HG03571 (cell line): Measurements from ENCODE around the gene FOSL2.

Source experiments
- ATAC-seq: cut with Tn5 transposase; IDR thresholded peaks from one replicate; pipeline ENCODE4 v1.9.1; 2021; ENCODE audit not compliant: unreplicated experiment

Gene FOSL2

DNA sequence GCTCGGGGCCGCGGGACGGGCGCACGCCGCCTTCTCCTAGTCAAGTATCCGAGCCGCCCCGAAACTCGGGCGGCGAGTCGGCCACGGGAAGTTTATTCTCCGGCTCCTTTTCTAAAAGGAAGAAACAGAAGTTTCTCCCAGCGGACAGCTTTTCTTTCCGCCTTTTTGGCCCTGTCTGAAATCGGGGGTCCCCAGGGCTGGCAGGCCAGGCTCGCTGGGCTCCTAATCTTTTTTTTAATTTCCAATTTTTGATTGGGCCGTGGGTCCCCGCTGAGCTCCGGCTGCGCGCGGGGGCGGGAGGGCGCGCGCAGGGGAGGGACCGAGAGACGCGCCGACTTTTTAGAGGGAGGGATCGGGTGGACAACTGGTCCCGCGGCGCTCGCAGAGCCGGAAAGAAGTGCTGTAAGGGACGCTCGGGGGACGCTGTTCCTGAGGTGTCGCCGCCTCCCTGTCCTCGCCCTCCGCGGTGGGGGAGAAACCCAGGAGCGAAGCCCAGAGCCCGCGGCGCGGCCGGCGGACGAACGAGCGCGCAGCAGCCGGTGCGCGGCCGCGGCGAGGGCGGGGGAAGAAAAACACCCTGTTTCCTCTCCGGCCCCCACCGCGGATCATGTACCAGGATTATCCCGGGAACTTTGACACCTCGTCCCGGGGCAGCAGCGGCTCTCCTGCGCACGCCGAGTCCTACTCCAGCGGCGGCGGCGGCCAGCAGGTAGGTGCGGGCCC lies 617 bp downstream of the FOSL2 start:
- ATAC-seq = no peak

DNA sequence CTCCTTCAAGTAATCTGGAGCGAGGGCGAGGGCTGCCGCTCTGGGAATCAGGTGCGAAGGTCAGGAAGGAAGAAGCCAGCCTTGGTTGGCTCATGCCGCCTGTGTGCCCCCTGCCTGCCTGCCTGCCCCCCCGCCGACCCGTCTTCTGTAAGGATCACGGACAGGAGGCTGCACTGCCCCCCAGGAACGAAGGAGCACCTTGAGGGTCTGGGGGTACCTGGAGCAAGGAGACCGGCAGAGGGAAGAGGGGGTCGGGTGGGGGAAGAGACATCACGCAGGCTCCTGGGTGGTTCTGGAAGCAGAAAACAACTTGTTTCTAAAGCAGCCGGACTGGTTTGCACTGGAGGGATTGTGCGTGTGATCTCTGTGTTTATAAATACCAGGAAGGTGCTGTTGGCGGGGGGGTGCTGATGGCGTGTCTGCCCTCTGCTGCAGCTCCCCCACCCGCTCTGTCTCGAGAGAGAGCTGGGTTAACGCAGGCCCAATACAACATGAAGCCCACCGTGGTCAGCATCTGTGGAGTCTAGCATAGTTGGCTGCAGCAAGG lies 1.7 kb downstream of the FOSL2 start:
- no peak for ATAC-seq

DNA sequence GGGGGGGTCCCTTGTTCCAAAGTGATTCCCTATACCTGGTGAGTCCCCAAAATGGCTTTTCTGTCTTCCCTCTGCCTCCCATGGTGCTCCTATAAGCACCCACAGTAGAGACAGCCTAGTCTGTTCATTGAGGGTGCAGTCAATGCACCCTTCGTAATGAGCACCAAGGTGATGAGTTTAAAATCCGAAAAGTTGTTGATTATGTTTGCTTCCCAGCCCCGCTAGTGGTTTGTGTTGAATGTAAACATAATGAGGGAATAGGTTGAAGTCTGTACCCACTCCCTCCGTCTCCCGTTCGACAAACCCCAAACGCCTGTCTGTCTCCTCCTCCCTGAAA lies 2.3 kb downstream of the FOSL2 start:
- ATAC-seq = no peak

DNA sequence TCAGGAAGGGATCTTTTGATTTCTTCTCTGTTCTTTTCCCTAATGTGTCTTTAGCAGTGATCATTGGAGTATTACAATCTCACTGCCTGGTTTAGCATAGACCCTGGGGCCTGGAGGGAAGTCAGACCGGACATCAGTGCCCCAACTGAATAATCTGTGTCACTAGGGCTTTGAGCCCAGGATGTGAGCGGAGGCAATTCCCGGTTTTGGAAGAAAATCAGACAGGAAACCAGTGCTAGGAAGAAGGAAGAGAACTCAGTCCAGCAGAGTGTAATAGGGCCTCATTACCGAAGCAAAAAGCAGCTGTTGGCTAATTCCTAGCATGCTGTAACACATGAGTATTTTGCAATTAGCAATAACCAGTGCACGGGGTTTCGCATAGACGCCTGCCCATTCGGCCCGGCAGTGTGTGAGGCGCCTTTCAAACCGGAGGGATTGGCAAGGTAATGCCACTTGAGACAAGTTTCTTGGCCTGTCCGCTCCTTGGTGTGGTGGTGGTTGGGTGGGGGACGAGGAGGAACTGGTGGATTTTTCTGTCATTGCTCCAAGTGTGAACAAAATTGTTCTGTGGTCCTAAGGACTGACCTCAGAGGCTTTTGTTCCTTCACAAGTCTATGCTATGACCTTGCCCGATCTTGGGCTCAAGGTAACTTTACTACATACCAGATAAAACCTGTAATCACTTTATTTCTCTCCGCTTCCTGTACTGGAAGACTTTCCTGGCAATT lies 2.8 kb downstream of the FOSL2 start:
- no peak for ATAC-seq

DNA sequence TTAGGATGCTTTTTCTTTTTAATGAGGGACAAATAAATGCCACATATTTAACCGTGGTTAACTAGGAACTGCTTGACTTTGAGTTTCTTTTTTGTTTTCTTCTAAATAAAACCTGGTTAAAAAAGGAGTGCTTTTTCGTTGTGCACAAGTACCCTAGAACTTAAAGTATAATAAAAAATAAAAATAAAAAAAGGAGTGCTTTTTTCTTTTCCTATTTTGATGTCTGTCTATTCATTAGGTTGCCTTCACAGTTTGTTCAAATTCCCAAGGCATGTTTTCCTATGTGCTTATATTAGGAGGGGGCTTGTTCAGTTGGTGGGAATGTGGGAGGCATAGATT lies 4.4 kb downstream of the FOSL2 start:
- ATAC-seq = no peak

DNA sequence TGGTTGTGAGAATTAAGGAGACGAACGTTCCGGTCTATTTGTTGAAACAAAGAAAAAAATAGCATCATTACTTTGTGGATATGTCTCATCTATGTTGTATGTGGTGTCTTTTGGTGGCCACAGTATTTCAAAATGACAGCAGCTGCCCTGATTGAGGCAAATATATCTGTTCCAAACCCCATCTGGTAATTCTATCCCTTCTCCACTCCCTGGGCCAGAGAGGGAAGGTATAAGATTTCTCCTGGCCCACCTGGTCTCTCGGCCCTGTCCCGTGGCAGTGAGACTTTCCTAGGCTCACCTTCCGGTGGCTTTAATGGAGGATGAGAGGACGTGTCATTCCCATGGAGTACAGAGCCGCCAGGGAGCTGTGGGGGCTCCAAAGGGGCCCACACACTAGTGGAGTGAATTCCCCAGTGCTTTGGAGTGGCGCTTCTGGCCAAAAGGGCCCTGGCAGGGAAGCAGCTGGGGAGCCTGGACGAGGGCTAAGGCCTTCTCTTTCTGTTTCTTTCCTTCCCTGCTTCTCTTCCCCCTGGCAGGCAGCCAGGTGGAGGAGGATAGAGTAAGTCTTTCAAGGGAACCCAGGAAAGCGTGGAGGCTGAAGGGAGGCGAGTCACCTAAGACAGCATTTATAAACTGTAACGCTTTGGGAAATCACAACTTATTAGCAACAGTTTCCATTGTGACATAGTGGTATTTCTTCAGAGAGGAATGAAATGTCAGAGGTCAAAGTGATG lies 5.6 kb downstream of the FOSL2 start:
- no peak for ATAC-seq

DNA sequence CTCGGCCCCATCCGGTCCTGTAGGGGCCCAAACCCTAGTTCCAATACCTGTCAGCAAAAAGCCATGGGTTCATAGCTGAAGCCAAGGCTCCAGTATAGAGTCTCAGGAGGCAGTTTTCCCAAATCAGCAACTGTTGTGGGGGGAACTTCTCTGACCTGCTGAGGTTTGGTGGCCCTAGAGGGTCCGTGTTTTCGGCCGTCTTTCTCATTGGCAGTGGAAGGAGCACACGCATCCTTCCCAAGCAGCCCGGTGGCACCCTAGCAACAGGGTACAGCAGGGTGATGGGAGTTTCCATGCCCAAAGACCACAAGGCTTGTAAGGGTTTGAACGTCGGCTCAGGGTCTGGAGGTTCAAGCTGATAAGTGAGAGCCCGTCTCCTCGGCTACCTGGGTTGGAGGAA lies 6.6 kb downstream of the FOSL2 start:
- no peak for ATAC-seq

DNA sequence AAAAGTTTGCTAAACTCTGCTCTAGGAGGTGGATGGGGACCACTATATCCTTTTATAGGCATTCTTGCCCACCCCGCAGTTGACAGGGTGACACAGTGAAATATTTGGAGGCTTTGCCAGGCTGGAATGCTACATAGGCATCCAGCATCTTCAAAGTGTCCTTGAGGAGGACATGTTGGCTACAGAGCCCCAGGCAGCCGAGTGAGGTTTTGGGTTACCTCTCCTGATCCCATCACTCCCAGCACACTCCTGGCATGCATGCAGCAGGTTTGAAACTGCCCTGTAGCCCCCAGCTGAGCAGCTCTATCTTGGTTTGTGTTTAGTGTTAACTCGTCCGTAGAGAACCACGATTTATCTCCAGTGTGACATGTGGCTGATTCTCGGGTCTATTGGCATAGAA lies 7.3 kb downstream of the FOSL2 start:
- no peak for ATAC-seq

DNA sequence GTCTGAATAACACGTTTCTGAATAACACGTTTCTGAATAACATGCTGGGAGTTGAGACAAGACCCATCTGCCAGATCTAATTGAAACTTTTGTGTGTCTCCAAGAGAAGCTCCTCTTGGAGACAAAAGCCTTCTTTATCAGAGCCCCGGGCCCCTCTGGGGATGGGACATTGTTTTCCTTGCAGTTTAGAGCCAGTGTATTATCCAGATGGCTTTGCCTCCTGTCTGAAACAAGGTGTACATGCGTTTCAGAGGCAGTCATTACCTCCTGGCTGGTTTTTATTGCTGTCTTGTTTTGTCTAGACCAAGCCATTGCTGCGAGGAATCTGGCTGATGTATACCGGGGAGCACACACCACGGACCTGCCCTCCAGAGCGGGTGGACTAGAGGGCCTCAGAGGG lies 7.8 kb downstream of the FOSL2 start:
- ATAC-seq = no peak

DNA sequence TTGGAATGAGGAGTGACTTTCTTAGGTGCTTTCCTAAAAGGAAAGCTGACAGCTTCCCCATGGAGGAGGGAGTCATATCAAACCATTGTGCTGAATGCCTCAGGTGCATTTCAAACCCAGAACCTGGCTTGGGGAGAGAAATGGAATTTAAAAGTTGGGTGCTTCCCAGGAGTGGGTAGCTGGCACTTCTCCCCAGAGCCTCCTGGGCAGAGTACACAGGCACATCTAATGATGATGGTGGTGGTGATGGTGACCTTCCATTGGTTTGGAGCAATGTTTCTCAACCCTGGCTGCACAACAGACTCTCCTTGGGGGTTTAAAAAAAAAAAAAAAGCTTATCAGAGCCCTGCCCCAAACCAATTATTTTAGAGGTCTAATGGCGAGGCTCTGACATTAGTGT lies 8.3 kb downstream of the FOSL2 start:
- no peak for ATAC-seq

DNA sequence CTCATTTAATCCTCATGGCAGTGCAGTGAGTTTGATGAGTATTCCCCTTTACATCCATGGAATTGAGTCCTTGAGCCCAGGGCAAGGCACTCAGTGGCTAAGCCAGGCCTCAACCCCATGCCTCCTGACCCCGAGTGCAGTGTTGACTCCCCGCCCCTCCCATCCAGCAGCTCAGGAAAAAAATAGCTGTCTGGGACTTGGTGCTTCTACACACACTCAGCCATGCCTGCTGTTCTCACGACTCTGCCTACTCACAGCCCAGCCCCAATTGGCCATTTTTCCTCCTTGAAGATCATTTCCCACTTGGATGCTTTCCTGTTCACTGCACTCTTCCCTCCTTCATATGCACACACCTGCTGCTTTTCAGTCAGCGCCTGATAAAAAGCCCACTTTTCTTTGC lies 8.8 kb downstream of the FOSL2 start:
- no peak for ATAC-seq

DNA sequence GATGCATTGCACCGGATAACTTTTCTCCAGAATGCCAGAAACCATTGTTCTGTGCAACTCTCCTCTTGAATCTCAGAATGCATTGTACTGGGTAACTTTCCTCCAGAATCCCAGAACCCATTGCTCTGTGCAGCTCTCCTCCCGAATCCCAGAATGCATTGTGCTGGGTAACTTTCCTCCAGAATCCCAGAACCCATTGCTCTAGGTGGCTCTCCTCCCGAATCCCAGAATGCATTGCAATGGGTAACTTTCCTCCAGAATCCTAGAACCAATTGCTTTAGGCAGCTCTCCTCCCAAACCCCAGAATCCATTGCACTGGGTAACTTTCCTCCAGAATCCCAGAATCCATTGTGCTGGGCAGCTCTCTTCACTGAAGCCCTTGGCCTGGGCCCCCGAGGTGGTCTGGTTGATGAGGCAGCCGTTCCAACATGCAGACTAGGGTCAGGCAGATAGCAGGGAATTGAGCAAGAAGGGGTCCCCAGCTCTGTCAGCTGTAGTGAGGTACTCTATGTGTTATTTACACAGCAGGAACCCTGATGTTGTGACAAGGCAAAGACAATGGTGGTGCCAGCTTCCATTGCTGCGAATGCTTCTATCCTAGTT lies 9.4 kb downstream of the FOSL2 start:
- ATAC-seq = no peak

DNA sequence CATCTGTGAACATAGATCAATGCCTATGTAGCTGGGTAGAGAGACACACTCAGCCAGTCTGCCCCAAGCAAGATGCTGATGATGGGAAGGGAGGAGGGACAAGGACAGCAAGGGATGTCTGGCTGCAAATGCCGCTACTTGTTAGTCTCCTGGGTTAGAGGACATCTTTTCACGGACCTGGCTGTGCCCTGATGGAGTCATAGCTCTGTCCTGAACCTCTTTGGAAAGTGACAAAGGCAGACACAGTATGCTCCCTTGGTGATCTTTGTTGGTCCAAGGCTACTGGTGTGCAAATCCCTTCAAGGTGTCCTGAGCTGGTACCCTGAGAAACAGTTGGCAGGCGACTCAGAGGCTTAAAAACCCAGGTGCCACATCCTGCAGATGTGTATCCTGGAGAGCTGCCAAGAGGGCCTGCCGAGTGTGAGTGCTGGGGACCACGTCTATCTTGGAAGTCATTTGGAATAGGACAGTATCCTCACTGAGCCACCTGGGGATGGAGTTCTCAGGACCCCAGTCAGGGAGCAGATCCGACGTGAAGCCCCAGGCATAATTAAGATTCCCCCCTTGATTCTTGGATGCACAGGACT lies 10.8 kb downstream of the FOSL2 start:
- ATAC-seq = no peak

DNA sequence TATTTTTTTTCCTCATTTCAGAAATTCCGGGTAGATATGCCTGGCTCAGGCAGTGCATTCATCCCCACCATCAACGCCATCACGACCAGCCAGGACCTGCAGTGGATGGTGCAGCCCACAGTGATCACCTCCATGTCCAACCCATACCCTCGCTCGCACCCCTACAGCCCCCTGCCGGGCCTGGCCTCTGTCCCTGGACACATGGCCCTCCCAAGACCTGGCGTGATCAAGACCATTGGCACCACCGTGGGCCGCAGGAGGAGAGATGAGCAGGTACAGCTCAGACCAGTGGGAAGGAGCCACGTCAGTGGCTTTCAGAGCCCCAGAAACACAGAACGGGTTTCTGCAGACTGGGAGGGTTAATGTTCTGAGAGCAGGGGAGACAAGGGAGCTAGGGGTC lies 11.4 kb downstream of the FOSL2 start:
- no peak for ATAC-seq

DNA sequence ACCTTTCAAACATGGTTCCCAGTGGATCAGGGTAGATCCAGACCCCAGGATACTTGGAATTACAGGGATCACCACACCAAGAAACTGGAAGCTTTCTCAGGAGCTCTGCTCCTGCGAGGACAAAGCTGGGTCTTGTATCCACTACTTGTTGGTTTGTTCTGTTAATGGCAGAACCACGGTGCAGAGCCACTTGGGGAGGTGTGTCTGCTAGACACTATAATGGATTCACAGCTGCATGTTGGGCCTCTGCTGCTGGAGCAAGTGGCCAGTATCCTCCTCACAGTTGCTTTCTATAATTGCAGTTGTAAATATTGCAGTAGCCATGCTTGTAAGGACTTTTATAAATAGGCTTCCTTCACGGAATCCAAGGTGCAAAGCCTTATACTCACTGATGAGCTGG lies 12.9 kb downstream of the FOSL2 start:
- no peak for ATAC-seq

DNA sequence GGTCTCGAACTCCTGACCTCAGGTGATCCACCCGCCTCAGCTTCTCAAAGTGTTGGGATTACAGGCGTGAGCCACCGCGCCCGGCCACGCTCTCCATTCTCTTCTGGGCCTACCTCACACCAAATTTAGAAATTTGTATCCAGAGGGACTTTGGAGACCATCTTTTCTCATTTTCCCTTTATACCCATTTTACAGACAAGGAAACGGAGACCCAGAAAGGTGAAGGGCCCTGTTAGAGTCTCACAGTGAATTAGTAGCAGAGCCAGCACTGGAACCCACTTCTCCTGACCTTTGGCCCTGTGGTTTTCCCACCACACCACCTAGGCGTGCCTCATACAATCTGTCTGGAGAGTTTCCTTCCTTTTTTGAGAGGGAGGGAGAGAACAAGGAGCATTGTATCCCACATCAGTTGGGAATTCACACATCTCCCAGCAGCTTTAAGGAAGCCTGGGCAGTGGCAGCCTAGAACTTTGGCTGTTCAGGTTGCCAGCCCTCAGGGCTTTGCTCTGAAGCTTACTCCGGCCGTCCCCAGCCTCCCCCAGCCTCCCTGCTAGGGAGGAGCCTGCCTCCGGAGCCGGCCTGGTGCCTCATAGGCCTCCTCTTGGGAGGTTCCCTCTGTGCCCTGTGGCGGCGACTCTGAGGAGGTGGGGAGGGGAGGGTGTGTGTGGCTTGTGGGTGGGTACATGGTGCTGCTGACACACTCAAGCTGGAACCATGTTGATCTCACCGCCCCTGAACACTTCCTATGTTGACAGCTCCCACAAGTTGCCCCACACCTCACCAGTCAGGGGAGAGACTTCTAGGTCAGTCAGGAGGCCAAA lies 13.8 kb downstream of the FOSL2 start:
- ATAC-seq = no peak

DNA sequence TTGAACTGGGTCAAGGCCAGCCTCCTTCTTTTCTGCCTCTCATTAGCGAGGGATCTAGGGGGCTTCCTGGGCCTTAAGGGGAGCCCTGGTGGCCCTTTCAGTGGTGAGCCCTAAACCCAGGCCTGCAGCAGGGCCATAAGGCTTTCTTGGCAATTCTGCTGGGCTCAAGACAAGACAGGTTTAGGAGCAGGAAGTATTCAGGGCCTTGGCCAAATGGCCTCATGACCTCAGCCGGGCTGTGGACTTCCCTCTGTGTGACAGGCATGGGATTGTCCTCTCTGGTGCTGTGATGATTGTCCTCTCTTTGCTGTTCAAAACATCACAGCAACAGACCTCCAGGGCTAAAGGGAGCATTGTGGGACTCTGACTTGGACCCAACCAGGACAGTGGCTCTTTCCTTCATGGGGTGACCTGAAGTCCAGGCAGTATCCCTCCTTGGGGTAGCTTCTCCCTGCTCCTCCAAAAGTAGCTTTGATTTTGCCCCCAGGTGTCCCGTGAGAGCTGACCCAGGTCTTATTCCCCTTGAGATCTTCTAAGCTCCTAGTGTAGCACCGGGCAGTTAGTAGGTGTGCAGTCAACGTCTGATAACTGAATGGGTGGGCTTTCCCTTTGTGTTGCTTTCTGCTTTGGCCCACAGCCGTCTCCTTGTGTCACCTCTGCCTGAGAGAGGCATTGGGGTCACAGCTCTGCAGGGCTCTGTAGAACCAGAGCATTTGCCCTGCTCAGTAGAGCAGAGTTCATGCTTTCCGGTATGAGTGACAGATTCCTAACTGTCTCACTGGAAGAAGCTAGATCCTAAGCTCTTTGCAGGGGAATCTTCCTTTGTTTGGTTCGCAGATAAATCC lies 14.7 kb downstream of the FOSL2 start:
- ATAC-seq = no peak

DNA sequence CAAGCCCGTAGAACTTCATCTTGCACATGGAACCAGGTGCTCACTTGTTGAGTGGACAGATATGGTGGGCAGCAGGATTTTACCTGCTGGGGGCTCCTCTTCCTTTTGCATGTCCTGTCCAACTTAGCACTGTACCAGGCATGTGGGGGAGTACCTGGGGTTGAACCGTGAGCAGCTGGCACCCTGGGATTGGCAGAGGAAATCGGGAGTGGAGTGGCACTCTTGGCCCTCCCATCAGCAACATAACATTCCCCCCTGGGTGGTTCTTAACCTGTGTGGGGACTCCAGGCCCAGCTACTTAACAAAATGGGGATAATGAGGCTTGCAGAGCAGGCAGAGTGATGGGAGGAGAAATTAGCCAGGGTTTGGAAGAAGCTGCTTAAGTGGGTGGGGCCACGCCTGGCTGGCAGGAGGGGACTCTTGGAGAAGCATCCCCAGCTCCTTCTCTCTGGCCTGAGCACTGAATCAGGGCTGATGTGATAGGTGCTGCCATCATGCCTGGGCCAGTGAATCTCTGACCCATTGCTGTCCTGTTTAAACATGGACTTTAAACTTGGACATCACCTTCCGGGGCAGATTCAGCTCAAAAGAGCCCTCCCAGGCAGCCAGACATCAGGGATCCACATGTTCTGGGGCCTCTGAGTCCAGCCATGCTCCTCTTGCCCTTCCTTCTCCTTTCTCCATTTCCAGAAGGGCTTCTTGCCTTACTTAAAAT lies 15.5 kb downstream of the FOSL2 start:
- no peak for ATAC-seq
